DND-41 (cell line): ENCODE results near the gene CLPTM1L.
"Not testable (repeated sequence)": the region's sequence is repeated elsewhere in the genome, so short reads cannot be mapped to it uniquely, and the experiment has no call there.

ENCODE experiments used
- ATAC-seq: fragments of 200-7000 bp; cut with Tn5 transposase; 3 replicates; pipeline ENCODE4 v1.9.1; 2021; ENCODE audit warnings: low read depth; ENCODE audit not compliant: insufficient read depth
- DNase-seq: peaks from one replicate; pipeline ENCODE4 v3.0.0-alpha.2; 2020
- H2AFZ ChIP-seq: 2 replicates; pipeline ENCODE4 v1.6.0; 2012; ENCODE audit warnings: low read depth, low read length
- H3K27ac ChIP-seq: 2 replicates; pipeline ENCODE4 v1.5.1; 2012; ENCODE audit warnings: low read length, inconsistent platforms
- H3K27me3 ChIP-seq: fragments of 200-600 bp; sonication (generic); 2 replicates; pipeline ENCODE4 v1.6.0; 2012; ENCODE audit warnings: low read length, mild to moderate bottlenecking, inconsistent platforms; ENCODE audit not compliant: insufficient read depth, poor library complexity
- H3K36me3 ChIP-seq: 2 replicates; pipeline ENCODE4 v1.5.1; 2012; ENCODE audit warnings: low read length, inconsistent platforms; ENCODE audit not compliant: insufficient read depth
- H3K4me1 ChIP-seq: 2 replicates; pipeline ENCODE4 v1.5.1; 2012; ENCODE audit warnings: mild to moderate bottlenecking, low read length; ENCODE audit not compliant: insufficient read depth
- H3K4me2 ChIP-seq: 2 replicates; pipeline ENCODE4 v1.6.0; 2012; ENCODE audit warnings: mild to moderate bottlenecking, moderate library complexity, low read length, inconsistent platforms; ENCODE audit not compliant: insufficient read depth
- H3K4me3 ChIP-seq, 2 experiments: fragments of 200-600 bp in 1 of 2; shearing (Covaris generic) in 1 of 2; 2 replicates each; pipeline ENCODE4 v1.5.1; 2012 to 2016; ENCODE audit warnings: inconsistent platforms in 2 of 2, low read length in 2 of 2, mild to moderate bottlenecking in 2 of 2, low read depth in 1 of 2, moderate library complexity in 1 of 2
- H3K79me2 ChIP-seq: 2 replicates; pipeline ENCODE4 v1.6.0; 2012; ENCODE audit warnings: low read length, inconsistent platforms; ENCODE audit not compliant: insufficient read depth
- H3K9ac ChIP-seq: 2 replicates; pipeline ENCODE4 v1.6.0; 2012; ENCODE audit warnings: low read depth, mild to moderate bottlenecking, inconsistent platforms, low read length, moderate library complexity
- H3K9me3 ChIP-seq: 2 replicates; pipeline ENCODE4 v1.5.1; 2012; ENCODE audit warnings: low read length, moderate library complexity, mild to moderate bottlenecking, inconsistent platforms; ENCODE audit not compliant: insufficient read depth, severe bottlenecking
- H4K20me1 ChIP-seq: 2 replicates; pipeline ENCODE4 v1.6.0; 2012; ENCODE audit warnings: low read length; ENCODE audit not compliant: insufficient read depth
- EZH2 ChIP-seq: IDR thresholded peaks from 3 replicates; pipeline ENCODE4 v1.6.1; 2012; ENCODE audit warnings: borderline replicate concordance, low read depth, mild to moderate bottlenecking, moderate library complexity, low read length, inconsistent platforms; ENCODE audit not compliant: severe bottlenecking
- TF ChIP-seq, protein P1 (sequence below): IDR thresholded peaks from 2 replicates; pipeline ENCODE4 v1.5.1; 2012; ENCODE audit warnings: borderline replicate concordance, low read length, moderate library complexity, mild to moderate bottlenecking; ENCODE audit not compliant: poor library complexity, severe bottlenecking; ENCODE audit errors: extremely low read depth

Gene CLPTM1L

DNA sequence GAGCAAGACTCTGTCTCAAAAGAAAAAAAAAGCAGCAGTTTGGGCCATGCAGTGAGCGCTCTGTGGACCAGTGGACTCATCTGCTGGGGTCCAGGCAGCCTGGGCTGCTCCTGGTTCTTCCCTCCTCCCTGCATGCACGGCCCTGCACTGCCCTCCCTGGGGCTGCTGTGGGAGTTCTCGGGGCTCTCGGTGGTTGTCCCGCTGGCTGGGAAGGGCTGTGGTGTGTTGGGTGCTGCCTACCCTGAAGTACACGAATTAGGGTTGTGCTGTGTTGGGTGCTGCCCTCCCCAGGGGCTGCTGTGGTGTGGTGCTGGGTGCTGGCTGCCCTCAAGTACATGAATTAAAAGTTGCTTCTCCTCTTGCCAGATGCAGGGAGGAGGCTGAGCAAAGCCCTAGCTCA lies 18.3 kb upstream of the CLPTM1L start:
- no peak overlapping the region for H3K4me3 ChIP-seq
- no peak overlapping the region for H3K4me2 ChIP-seq
- no peaks in the 10 kb centered on the region for H3K9me3 ChIP-seq
- H2AFZ ChIP-seq, result no peak overlapping the region
- ATAC-seq, result peak; percentile 35; the same call in 1 of the 3 replicates
- H3K27me3 ChIP-seq, result peaks cover 5% of the 10 kb centered on the region
- no peak overlapping the region for H3K27ac ChIP-seq
- DNase-seq, result no peak
- no peaks in the 10 kb centered on the region for H4K20me1 ChIP-seq
- TF ChIP-seq, protein P1, sequence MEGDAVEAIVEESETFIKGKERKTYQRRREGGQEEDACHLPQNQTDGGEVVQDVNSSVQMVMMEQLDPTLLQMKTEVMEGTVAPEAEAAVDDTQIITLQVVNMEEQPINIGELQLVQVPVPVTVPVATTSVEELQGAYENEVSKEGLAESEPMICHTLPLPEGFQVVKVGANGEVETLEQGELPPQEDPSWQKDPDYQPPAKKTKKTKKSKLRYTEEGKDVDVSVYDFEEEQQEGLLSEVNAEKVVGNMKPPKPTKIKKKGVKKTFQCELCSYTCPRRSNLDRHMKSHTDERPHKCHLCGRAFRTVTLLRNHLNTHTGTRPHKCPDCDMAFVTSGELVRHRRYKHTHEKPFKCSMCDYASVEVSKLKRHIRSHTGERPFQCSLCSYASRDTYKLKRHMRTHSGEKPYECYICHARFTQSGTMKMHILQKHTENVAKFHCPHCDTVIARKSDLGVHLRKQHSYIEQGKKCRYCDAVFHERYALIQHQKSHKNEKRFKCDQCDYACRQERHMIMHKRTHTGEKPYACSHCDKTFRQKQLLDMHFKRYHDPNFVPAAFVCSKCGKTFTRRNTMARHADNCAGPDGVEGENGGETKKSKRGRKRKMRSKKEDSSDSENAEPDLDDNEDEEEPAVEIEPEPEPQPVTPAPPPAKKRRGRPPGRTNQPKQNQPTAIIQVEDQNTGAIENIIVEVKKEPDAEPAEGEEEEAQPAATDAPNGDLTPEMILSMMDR, result no peak
- TF ChIP-seq EZH2, result no peak
- H3K79me2 ChIP-seq, result no peaks in the 10 kb centered on the region
- peaks cover 5% of the 10 kb centered on the region for H3K4me1 ChIP-seq
- H3K36me3 ChIP-seq, result no peaks in the 10 kb centered on the region
- no peak overlapping the region for H3K9ac ChIP-seq

DNA sequence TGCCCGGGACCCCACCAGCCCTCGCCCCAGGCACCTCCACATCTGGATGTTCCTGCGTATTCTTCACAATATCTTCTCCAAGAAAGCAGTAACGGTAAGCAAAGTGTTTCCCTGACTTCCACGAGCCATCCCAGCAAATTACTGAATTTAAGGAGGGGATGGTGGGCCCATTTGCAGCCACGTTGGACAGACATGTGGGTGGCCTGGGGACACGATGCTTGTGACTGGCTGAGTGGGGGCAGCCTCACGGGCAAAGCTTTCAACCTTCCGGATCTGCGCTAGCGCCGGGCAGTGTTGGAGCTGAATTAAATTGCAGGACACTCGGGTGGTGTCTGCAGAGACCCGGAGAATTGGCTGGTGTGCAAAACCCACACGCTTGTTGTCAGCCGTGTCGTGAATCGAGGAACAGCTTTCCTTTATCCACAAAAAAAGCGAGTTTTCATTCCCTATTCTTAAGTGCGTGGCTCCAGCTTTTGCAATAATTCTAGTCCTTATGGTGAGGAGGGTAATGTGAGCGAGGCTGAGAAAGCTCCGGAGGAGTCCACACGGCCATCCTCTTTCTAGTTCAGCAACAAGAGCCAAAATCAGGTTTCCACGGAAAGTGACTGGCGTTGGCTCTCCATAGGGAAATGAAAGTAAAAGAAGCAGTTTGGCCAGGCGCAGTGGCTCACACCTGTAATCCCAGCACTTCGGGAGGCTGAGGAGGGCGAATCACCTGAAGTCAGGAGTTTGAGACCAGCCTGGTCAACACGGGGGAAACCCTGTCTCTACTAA lies 17.5 kb upstream of the CLPTM1L start:
- no peaks in the 10 kb centered on the region for H3K36me3 ChIP-seq
- TF ChIP-seq, protein P1, result no peak
- TF ChIP-seq EZH2, result no peak
- no peaks in the 10 kb centered on the region for H3K79me2 ChIP-seq
- H3K4me2 ChIP-seq, result no peak overlapping the region
- no peak overlapping the region for H2AFZ ChIP-seq
- H3K27ac ChIP-seq, result no peak overlapping the region
- H3K9ac ChIP-seq, result no peak overlapping the region
- H3K27me3 ChIP-seq, result peaks cover 5% of the 10 kb centered on the region
- DNase-seq (no peak), ATAC-seq (no peak)
- peaks cover 5% of the 10 kb centered on the region for H3K4me1 ChIP-seq
- no peak overlapping the region for H3K4me3 ChIP-seq
- H4K20me1 ChIP-seq, result no peaks in the 10 kb centered on the region
- no peaks in the 10 kb centered on the region for H3K9me3 ChIP-seq

DNA sequence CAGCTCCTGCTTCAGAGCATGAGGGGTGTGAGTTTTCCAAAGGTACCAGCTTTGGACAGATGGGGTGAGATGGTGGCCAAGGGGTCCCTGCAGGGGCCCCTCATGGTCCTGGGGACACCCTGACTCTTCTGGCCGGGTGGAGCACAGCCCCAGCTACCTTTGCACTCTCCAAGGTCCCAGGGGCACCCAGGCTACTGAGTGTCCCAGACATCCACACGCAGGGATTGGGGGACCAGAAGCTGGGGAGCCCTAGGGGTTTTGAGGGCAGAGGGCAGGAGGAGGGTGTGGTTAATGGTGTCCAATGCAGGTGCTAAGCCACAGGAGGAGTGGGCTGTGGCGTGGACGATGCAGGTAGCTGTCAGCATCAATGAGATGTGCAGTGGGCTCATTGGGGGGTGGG lies 16.0 kb upstream of the CLPTM1L start:
- H3K79me2 ChIP-seq, result no peaks in the 10 kb centered on the region
- no peak overlapping the region for H2AFZ ChIP-seq
- no peak overlapping the region for H3K4me2 ChIP-seq
- no peak overlapping the region for H3K27ac ChIP-seq
- H3K9me3 ChIP-seq, result no peaks in the 10 kb centered on the region
- TF ChIP-seq, protein P1, result no peak
- no peak for TF ChIP-seq EZH2
- ATAC-seq, result no peak
- H3K4me1 ChIP-seq, result peaks cover 5% of the 10 kb centered on the region
- H3K9ac ChIP-seq, result no peak overlapping the region
- no peaks in the 10 kb centered on the region for H4K20me1 ChIP-seq
- no peaks in the 10 kb centered on the region for H3K36me3 ChIP-seq
- DNase-seq, result no peak
- no peak overlapping the region for H3K4me3 ChIP-seq
- peaks cover 5% of the 10 kb centered on the region for H3K27me3 ChIP-seq

DNA sequence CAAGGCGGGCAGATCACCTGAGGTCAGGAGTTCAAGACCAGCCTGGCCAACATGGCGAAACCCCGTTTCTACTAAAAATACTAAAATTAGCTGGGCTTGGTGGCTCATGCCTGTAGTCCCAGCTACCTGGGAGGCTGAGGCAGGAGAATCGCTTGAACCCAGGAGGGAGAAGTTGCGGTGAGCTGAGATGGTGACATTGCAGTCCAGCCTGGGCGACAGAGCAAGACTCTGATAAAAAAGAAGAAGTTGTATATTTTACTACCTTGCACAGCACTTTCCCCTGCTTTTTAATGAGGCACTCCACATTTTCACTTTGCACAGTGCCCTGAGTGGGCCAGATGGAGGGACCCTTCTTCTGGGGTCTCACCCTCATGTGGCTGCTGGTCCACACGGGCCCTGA lies 15.5 kb upstream of the CLPTM1L start:
- H2AFZ ChIP-seq, H3K4me2 ChIP-seq, H3K79me2 ChIP-seq, H3K27me3 ChIP-seq, H3K4me3 ChIP-seq, H4K20me1 ChIP-seq, H3K27ac ChIP-seq, H3K9me3 ChIP-seq, H3K4me1 ChIP-seq, ATAC-seq, DNase-seq, H3K9ac ChIP-seq, H3K36me3 ChIP-seq: not testable (repeated sequence)
